ELF-1 (cell line): ENCODE measurements around the gene TIMM10B.
"Not testable (repeated sequence)": the region's sequence is repeated elsewhere in the genome, so short reads cannot be mapped to it uniquely, and the experiment has no call there.

Experiments used
- DNase-seq: peaks from one replicate; pipeline ENCODE4 v3.0.0-alpha.2; 2016; ENCODE audit warnings: low read depth, low spot score

The TIMM10B gene

GRCh38 chr11:6505577-6506240 lies 24.4 kb downstream of the TIMM10B start:
- no peak for DNase-seq

- DNase-seq: no peak
These were observed 35.6 kb downstream of the TIMM10B start for GRCh38 chr11:6516865-6517264.

GRCh38 chr11:6520265-6520664 lies 39.0 kb downstream of the TIMM10B start:
- DNase-seq: no peak

- DNase-seq: not testable (repeated sequence)
These were observed 40.6 kb downstream of the TIMM10B start for GRCh38 chr11:6521946-6522345.

- DNase-seq: no peak
These were observed 42.0 kb downstream of the TIMM10B start for GRCh38 chr11:6523253-6523652.

- no peak for DNase-seq
These were observed 45.3 kb downstream of the TIMM10B start for GRCh38 chr11:6526411-6527135.

GRCh38 chr11:6529266-6529665 lies 48.0 kb downstream of the TIMM10B start:
- no peak for DNase-seq

GRCh38 chr11:6530848-6531247 lies 49.5 kb downstream of the TIMM10B start:
- DNase-seq: no peak

GRCh38 chr11:6531267-6531752 lies 50.0 kb downstream of the TIMM10B start:
- DNase-seq: peak; percentile 55
